Fibroblast of villous mesenchyme (primary cell): Measurements from ENCODE around the gene GALNTL6. TPM values are rescaled to one million over a fixed set of nuclear protein-coding genes. Genes with fewer than 3 reads are reported as not detected.

ENCODE experiments used
- DNase-seq: peaks from one replicate; pipeline ENCODE4 v3.0.0-alpha.2; 2010; ENCODE audit warnings: low read depth
- H3K4me3 ChIP-seq: 2 replicates; pipeline ENCODE4 v1.5.1; 2011; ENCODE audit warnings: low read depth, mild to moderate bottlenecking, low read length
- total RNA-seq: library from RNA; depleted of rRNA; stranded (reverse); fragments of >200 nt; gene quantifications from 2 replicates; pipeline ENCODE4 v1.2.3, GENCODE V29; 2012
- TF ChIP-seq, protein P1 (sequence below): IDR thresholded peaks from 2 replicates; pipeline ENCODE4 v1.5.1; 2012; ENCODE audit warnings: low read depth, mild to moderate bottlenecking, low read length; ENCODE audit not compliant: insufficient read depth

GALNTL6 gene
- total RNA-seq, 1 donor = not detected

DNA sequence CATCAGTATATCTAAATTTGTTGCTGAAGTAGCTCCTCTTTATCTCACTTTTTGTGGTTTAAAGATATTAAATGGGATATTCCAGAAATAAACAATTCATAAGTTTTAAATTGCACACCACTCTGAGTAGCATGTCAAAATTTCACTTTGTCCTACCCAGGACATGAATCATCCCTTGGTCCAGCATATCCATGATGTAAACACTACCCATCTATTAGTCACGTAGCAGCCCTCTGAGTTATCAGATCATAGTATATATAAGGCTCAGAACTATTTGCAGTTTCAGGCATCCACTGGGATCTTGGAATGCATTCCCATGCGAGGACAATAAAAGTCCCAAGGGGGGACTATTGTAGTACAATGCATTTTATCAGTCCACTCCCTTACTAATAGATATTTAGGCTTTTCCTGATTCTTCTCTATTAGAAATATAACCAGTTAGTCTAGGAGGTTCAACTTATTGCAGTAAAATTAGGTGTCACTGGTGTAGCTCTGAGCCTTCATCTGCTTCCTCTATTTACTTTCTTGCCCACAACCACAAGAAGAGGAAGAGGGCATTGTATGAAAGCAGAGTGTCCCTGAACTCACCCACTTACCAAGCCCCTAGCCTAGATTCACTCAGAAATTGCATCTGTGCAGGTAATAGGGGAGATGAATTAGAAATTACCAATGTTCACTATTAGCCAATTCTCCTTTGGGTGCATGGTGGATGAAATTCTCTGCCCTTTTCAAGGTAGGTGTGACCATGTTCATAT lies 945.6 kb downstream of the GALNTL6 start:
- TF ChIP-seq, protein P1, sequence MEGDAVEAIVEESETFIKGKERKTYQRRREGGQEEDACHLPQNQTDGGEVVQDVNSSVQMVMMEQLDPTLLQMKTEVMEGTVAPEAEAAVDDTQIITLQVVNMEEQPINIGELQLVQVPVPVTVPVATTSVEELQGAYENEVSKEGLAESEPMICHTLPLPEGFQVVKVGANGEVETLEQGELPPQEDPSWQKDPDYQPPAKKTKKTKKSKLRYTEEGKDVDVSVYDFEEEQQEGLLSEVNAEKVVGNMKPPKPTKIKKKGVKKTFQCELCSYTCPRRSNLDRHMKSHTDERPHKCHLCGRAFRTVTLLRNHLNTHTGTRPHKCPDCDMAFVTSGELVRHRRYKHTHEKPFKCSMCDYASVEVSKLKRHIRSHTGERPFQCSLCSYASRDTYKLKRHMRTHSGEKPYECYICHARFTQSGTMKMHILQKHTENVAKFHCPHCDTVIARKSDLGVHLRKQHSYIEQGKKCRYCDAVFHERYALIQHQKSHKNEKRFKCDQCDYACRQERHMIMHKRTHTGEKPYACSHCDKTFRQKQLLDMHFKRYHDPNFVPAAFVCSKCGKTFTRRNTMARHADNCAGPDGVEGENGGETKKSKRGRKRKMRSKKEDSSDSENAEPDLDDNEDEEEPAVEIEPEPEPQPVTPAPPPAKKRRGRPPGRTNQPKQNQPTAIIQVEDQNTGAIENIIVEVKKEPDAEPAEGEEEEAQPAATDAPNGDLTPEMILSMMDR = no peak
- H3K4me3 ChIP-seq = no peak overlapping the region
- DNase-seq = no peak

DNA sequence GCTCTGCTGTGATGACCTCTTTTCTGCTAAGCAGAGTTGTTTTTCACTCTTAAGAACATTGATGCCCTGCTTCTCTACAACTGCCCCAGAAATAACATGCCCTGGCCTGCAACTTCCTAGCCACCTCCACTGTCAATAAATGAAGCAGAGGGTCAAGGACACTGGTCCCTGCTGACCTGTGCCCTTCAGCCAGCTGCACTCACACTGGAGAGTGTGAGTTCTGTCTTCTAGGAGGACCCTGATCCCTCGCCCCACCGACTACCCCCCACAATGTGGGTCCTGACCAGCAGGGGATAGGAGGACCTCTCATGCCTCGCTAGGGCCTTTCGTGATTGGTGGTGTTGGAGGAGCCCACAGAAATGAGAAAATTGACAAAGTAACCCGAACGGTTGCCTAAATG lies 947.3 kb downstream of the GALNTL6 start:
- DNase-seq = no peak
- H3K4me3 ChIP-seq = no peak overlapping the region
- TF ChIP-seq, protein P1 = no peak

DNA sequence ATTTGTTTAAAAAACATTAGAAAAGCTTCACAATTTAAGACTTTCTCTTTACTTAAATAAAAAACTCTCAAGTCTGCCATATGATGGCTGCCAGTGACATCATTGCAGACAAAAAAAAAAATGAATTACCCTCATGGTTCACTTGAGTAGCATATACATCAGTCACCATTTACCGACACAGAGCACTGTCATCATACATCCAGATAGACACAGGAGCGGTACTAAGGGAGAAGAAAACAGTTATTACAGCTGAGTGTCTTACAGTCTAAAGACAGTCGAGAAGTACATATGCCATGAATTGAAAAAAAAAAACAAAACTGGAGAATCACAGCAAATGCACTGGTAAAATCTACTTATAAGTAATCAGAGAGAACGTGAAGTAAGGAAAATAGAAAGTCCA lies 949.7 kb downstream of the GALNTL6 start:
- no peak overlapping the region for H3K4me3 ChIP-seq
- TF ChIP-seq, protein P1 = no peak
- no peak for DNase-seq

DNA sequence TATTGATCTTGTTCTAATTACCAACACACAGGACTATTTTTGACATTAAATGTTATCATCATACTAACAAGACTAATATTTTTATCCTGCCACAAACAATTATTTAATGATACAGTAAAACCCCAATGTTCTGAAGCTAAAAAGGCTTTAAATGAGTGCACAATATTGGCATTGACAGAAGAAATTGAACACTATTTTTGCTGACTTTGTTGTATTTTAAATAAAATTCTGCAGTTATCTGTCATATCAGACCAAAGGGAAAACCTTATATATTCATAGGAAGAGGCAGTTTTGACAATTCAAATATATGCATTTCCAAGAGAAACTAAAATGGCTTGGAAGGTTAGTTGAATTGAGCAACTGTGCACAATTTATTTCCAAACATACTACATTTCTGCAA lies 957.6 kb downstream of the GALNTL6 start:
- TF ChIP-seq, protein P1 = no peak
- DNase-seq = no peak
- no peak overlapping the region for H3K4me3 ChIP-seq

DNA sequence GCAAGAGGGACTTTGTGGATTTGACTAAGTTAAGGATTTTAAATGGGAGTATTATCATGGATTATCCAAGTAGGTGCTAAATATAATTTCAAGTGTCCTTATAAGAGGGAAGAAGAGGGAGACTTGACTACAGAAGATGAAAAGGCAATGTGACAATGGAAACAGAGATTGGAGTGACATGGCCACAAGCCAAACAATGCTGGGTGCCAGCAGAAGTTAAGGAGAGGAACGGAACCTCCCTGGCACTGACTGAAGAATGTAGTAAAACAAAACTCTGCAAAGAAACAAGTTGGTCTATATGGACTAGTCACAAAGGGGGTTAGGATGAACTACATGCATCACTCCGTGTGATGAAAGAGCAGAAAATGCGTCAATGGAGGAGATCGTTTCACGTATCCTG lies 959.6 kb downstream of the GALNTL6 start:
- H3K4me3 ChIP-seq = no peak overlapping the region
- TF ChIP-seq, protein P1 = no peak
- DNase-seq = no peak

DNA sequence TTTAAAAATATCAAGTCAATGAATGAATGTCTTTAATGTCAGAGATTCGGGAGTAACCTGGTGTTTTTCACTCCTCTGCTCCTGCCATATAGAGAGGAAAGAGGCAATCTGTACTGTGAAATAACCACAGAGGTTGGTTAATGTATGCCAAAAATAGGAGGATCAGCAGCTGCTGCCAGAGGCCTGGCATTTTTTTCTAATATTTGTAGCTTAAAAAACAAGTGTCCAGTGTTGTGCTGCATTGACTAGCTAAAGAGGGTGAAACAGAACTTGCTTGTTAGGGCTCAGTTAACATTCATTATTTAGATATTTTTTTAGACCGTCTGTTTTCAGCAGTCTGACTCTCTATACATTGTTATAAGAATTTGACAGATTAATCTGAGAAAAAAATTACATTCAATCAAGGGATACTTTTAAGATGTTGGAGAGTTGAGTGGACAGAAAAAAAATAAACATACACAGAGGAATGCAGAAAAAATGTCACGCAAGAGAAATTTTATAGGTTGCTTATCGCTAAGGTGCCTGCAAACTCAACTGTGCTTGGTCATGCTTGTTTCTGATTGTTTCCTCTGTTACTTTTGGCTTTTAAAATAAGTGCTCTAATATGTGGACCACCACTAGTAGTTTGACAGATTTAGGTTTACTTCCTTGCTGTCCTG lies 963.1 kb downstream of the GALNTL6 start:
- TF ChIP-seq, protein P1 = no peak
- DNase-seq = no peak
- no peak overlapping the region for H3K4me3 ChIP-seq
